GM18873 (cell line): ENCODE results near the gene ANKRD1.

Source experiments
- ATAC-seq: cut with Tn5 transposase; IDR thresholded peaks from one replicate; pipeline ENCODE4 v1.9.1; 2021; ENCODE audit warnings: mild to moderate bottlenecking, moderate library complexity, moderate number of reproducible peaks; ENCODE audit not compliant: unreplicated experiment, low FRiP score

ANKRD1 gene

DNA sequence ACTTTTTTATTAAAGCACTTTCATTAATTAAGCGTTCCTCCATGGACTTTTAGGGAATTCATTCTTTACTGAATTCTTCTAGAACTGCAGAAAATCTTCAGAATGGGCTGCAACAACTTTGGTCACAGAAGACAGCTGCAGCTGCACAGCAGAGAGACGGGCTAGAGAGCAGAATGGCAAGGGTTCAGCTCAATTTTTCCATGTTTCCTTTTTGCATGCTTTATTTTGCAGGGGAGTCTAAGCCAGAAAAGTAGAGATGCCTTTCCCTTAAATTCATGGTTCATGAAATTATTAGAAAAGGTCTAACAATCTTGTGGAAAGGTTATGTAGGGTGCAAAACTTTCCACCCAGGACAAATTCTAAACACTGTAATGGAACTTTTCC lies 15.4 kb upstream of the ANKRD1 start:
- no peak for ATAC-seq

GRCh38 chr10:90935581-90936275 lies 14.8 kb upstream of the ANKRD1 start:
- no peak for ATAC-seq

DNA sequence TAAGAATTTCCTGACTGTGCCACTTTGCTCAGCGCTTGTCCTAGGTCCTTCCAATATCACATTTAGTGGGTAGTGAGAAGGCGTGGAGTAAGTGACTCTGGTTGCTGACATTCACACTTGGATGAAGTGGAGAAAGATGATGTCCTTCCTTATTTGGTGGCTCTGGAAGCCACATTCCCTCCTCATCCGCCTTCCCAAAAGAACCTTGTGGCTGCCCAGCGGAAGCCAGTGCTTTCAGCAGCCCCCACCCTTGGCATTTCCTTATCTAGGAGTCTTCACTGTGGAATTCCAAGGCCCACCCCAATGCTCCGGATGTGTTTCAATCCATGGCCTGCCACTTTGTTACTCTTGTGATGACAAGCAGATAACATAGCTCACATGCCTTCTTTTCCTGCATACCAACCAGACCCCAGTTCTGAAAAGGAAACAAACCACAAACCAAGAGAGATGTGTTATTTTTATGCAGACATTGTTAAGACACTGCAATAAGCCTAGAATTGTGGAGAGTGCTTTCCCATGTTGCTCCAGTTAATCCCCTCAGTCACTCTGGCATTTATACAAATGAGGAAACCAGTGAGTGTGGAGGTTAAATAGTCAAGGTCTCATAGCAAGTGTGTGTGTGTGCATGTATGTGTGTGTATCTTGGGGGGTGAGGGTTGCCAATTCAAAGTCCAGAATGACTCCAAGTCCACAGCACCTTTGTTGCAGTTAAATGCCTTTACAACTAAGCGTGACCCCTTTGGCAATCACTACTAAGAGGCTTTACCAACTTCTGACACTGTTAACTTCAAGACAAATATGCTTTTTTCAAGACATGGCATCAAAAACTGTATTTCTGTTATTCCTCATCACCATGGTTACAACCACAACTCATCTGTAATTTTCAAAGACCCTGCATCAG lies 10.3 kb upstream of the ANKRD1 start:
- no peak for ATAC-seq

DNA sequence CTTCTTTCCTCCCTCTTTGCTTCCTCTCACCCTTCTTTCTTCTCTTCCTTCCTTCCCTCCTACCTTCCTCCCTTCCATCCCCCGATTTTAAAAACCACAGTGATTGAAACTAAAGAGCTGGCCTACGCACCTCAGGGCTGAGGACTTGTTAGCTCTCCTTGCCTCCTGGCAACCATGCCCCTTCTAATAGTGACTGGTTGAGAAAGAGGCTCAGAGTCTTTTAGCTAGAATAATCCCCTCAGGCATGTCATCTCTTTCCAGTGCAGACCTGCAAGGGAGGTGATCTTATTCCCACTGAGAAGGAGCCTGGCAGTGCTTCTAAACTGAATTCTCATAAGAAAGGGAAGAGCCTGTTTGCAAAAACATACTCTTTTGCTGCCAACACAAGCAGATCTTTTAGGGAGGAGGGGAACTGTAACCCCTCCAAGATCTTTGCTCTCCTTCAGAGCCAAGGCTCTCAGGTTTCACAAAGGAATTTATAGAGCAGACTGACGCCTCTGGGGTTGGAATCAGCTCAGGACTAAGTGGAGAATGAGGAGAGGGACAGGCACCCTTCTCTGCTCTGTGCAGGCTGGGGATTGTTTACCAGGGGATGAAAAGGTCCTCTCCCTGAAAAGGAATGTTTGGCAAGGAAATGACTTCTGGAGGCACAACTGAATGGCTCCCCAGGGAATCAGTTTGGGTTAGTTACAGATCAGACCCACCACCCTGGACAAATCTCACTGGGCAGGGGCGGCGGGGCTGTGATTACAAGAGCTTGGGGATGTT lies 9.4 kb upstream of the ANKRD1 start:
- ATAC-seq: no peak

DNA sequence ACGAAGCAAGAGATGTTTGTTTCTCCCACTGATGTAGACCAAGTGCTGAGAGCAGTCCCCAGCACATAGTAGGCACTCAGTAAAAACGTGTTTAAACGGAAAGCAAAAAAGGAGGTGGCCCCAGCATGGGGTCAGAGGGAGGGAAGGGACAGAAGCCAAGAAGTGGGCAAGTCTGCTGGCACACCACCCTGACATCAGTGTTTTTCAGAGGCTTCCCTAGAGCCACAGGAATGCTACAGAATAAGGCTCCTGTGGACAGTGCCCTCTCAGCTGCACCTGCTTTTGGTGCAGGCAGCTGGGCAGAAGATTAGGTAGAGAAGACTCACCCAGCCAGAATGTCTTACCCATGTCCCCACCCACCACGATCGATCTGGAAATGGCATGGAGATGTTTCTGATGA lies 8.3 kb upstream of the ANKRD1 start:
- no peak for ATAC-seq

GRCh38 chr10:90927293-90927692 lies 6.4 kb upstream of the ANKRD1 start:
- no peak for ATAC-seq

DNA sequence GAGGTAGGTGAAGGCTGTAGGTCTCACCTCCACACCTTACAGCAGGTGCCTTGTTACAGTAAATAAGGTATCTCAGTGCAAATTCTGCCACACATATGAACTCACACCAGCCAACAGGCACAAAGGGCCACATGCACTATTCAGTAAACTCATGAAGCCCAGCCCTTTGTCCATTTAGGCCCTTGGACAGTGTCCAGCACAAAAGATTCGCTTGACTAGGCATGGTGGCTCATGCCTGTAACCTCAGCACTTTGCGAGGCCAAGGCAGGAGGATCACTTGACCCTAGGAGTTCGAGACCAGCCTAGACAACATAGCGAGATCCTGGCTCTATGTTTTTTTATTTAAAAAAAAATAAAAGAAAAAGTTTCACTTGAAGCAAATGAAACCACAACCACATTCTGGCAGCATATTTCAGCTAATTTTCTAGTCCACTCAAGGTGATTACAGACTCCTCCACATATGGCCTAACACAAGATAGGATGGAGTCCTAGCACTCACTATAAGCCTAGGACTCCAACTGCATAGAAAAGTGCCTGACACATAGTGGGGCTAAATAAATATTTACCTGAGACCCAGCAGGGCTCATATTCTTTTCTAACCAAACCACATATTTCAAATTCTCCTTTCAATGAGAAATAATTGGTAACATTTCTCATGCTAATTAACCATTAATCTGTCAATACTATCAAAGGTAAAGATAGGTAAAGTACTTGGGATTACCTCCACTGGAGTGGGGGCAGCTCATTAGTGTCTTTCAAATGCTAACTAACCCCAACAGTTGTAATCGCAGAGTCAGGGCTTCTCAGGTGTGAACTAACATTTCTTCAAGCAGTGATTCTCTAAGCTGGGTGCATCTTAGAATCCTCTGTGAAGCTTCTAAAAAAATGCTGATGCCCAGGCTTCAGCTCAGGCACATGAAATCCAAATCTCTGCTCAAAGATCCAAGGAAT lies 4.5 kb upstream of the ANKRD1 start:
- ATAC-seq: no peak

DNA sequence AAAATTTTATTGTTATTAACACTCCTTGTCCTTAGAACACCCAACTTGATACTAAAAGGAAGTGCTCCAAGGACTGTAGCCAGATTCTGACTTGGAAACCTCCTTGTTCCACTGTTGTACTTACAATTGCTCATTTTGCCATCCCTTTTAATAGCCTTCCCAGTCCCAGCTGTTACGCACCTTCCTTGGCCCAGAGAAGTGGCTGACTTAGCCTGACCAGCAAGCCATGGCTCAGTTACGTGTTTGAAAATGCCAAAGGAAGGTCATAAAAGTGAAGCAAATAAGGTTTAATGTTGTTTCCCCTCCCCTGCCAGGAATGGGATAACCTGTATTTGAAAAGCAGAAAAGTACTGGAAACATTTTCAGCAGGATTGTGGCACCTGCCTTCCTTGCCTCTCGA lies 3.7 kb upstream of the ANKRD1 start:
- no peak for ATAC-seq

DNA sequence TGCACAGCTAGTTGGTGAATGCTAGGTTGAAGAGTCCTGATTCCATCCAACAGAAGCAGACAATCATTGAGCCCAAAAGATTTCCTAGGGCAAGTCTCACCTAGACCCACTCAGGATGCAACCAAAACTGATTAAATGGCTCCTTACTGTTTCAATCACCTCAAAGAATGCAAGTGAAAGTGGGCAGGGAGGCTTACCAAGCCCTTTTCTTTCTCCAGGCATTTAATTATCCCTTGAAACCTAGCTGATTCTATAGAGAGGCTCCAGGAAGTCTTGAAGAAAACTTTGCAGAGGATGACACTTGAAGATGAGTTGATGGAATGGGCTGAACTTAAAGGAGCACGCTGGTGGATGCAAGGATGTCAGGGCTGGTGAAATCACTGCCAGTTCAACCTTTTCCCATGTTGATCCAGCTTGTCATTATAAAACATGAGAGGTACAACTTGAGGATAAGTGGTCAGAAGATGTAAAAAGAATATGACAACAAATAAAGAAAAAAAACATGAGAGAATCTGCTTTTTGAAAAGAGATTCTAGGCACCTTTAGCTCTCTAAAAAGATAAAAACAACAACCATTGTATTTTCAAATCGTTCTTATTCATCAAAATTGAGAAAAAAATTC lies 2.3 kb upstream of the ANKRD1 start:
- no peak for ATAC-seq

DNA sequence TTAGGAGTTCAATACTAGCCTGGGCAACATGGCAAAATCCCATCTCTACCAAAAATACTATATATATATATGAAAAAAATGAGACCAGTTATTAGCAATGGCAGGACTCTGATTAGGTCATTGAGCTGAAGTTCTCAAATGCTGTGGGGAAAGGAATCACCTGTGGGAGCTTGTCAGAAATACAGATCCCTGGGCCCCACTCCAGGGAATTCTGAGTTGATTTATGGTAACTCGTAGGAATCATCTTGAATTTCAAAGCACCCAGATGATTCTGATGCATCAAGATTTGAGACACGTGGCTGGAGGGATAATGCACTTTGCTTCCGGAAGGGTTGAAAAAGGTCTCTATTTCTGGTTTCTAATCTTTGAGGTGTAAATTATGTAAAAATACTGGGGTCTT lies 1.0 kb upstream of the ANKRD1 start:
- ATAC-seq: no peak

DNA sequence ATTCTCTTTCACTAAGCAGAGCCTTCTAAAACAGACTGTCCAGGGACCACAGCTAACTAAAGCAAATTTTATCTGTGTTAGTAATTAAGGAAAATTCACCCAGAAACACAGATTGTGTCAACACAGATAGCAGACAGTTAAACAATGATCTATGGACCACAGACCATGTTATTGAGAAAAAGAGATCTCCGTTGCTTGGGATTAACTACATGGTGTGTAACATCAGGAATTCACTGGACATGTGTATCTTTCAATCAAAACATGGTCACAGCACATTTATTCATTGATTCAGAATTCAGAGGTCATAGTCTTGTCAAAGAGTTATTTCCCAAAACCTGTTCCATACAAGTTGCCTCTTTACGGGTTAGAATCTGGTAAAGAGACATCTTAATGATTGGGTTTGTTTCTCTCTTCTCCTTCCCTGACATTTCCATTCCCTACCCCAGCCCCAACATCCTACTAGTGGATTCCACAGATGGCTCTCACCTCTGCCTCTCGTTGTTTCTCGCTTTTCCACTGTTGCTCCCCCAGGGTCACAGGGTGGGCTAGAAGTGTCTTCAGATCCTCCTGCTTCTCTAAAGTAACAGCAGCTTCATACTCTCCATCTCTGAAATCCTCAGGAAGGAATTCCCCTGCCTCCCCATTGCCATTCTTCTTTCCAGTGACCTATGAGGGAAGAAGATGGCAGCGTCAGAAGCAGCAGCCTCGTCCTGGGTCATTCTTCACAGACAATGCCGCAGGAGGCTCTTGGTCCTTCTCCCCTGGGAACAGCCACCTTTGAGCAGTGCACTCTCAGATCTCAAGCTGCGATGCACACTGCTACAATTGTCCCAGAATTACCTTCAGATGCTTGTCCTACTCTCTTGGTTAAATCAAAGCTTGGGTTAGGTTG lies 958 bp downstream of the ANKRD1 start:
- no peak for ATAC-seq

DNA sequence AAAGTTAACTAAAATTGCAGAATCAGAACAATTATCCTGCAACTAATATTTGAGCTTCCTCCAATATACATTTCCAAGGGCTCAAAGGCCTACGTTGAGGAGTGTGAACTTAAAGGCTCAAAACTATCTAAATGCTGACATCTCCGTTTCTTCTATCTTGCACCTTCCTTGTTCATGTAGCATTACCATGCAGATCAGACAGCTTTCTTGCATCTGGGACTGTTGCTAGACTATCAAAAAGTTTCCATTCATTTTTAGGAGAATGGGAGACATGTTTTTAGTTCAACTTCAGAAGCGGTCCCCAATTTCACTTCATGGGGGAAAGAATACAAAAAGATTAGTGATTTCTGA lies 2.9 kb downstream of the ANKRD1 start:
- ATAC-seq: no peak

DNA sequence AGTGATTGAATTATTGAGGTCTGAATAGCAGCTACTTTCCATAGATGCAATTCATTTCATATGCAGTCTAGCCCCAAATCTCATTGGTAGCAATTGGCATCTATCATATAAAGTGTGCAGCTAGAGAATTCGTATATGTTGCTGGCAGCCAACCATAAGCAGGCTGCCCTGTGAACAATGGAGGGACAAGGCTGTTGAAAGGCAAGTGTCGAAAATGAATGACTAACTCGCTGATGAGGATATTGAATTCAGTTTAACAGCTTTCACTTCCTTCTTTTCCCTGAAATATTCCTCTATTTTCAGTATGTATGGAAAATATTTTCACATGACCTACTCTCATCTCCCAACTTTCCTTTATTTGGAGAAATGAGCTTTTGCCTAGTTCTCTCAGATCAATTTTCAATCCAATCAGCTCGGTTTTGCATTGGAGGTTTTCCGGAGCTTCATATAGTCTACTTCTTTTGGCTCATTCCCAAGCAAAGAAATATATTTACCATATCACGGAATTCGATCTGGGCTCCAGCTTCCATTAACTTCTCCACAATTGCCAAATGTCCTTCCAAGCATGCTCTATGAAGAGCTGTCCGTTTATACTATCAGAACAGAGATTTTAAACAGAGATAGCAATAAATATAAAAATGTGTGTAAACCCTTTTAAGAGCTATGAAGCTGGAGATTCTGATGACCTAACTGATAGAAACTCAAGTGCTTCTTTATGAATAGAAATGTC lies 3.5 kb downstream of the ANKRD1 start:
- no peak for ATAC-seq

GRCh38 chr10:90916392-90917237 lies 4.3 kb downstream of the ANKRD1 start:
- ATAC-seq: no peak

DNA sequence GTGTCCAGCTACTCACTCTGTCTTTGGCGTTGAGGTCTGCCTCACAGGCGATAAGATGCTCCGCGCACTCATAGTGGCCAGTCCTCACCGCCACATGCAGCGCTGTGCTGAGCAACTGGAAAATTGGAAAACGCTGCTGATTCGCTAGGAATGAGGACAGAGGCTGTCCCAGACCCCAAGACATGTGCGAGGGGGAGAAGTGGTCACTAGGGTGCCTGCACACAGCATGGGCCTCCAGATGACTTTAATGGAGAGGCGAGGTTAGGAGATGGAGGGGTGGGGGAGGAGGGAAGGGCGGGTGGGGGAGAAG lies 5.2 kb downstream of the ANKRD1 start:
- no peak for ATAC-seq

- no peak for ATAC-seq
Observed at GRCh38 chr10:90914992-90915765, 5.7 kb downstream of the ANKRD1 start.
